ENCODE data around the gene AHCYL2.
"Not testable (repeated sequence)": the region's sequence is repeated elsewhere in the genome, so short reads cannot be mapped to it uniquely, and the experiment has no call there.

The AHCYL2 gene

DNA sequence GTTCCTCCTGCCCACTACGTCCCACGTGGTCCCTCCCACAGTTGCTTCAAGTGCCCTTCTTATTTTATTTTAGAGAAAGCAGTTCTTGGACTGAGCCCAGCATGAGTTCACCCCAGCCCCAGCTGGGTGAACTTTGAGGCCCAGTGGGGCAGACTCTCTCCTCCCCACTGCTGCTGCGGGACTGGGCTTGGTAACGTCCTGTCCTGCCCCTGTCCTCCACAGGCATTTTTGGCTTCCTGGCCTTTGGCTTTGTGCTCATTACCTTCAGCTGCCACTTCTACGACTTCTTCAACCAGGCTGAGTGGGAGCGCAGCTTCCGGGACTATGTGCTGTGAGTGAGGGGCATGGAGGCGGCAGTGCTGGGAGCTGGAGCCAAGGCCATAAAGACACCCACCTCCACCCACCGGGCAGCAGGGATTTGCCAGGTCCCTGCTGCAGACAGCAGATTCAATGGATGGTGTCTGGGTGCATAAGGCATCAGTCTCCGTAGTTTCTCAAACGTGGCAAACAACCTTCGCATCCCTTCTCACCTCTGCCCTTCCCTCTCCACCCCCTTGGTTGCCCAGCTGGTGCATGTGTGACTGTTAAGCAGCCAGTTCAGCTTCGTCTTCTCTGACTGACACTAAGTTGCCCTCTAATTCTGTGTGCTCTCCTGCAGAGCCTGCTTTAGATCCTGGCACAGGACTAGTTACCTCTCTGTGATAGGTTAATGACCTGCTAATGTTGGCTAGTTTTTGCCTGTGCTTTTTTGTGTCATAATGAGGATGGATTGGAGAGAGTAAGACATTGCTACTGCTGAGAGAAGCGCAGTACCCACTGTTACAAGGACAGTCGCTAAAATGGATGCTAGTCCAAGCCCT lies 15.5 kb upstream of the AHCYL2 start:
- no peak for DNase-seq

DNA sequence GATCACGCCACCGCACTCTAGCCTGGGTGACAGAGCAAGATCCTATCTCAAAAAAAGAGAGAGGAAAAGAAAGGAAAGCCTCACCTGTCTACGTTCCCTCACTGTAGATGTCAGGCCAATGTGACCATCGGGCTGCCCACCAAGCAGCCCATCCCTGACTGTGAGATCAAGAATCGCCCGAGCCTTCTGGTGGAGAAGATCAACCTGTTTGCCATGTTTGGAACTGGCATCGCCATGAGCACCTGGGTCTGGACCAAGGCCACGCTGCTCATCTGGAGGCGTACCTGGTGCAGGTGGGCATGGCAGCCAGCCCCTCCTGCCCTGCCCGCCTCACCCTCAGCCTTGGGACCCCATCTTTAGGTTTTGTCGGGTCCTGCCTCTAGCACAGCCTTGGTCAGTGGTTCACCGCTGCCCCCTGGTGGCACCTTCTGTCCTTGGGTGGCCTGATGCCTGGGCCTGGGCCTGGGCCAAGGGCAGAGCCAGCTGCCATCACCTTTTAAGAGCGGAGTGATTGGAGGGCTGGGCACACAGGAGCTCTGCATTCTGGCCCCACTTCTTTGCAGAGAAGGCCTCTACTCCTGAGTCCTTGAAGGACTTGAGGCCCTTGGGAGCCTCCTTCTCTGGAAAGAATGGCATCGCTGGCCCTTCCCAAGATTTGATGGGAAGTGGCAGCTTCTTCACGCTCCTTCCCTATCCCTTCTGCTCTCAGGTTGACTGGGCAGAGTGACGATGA lies 14.4 kb upstream of the AHCYL2 start:
- DNase-seq = peak; percentile 61

DNA sequence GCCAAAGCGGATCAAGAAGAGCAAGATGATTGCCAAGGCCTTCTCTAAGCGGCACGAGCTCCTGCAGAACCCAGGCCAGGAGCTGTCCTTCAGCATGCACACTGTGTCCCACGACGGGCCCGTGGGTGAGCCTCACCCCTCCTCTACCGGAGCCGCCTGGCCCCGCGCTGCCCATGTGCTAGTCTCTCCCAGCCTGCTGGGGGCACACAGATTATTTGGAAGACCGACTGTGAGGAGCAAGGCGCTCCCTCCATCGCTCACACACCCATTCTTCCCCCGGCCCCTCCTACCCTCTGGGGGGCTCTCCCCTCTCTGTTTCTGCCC lies 13.9 kb upstream of the AHCYL2 start:
- no peak for DNase-seq

- DNase-seq = no peak
These were observed 12.7 kb upstream of the AHCYL2 start for GRCh38 chr7:129212126-129212525.

DNA sequence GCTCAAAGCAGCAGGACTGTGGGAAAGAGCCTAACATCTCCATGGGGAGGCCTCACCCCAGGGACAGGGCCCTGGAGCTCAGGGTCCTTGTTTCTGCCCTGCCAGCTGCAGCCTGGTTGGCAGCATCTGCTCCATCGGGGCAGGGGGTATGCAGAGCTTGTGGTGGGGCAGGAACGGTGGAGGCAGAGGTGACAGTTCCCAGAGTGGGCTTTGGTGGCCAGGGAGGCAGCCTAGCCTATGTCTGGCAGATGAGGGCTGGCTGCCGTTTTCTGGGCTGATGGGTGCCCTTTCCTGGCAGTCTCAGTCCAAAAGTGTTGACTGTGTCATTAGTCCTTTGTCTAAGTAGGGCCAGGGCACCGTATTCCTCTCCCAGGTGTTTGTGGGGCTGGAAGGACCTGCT lies 12.2 kb upstream of the AHCYL2 start:
- no peak for DNase-seq

- DNase-seq = no peak
These were observed 11.0 kb upstream of the AHCYL2 start for GRCh38 chr7:129213828-129214227.

- DNase-seq = not testable (repeated sequence)
These were observed 9.1 kb upstream of the AHCYL2 start for GRCh38 chr7:129215691-129216090.

DNA sequence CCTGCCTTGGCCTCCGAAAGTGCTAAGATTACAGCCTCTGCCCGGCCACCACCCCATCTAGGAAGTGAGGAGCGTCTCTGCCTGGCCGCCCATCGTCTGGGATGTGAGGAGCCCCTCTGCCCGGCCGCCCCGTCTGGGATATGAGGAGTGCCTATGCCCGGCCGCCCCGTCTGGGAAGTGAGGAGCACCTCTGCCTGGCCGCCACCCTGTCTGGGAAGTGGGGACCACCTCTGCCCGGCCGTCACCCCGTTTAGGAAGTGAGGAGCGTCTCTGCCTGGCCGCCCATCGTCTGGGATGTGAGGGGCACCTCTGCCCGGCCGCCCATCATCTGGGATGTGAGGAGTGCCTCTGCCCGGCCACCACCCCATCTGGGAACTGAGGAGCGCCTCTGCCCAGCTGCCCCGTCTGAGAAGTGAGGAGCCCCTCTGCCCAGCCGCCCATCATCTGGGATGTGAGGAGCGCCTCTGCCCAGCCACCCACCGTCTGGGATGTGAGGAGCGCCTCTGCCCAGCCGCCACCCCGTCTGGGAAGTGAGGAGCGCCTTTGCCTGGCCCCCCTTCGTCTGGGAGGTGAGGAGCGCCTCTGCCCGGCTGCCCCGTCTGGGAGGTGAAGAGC lies 8.6 kb upstream of the AHCYL2 start:
- DNase-seq = not testable (repeated sequence)

DNA sequence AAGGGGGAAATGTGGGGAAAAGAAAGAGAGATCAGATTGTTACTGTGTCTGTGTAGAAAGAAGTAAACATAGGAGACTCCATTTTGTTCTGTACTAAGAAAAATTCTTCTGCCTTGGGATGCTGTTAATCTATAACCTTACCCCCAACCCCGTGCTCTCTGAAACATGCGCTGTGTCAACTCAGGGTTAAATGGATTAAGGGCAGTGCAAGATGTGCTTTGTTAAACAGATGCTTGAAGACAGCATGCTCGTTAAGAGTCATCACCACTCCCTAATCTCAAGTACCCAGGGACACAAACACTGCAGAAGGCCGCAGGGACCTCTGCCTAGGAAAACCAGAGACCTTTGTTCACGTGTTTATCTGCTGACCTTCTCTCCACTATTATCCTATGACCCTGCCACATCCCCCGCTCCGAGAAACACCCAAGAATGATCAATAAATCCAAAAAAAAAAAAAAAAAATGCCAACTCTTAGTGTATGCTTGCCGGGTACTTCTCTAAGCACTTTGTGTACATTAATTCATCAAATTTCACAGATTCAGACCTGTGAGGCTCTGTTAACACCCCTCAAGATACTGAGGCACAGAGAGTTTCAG lies 7.9 kb upstream of the AHCYL2 start:
- not testable (repeated sequence) for DNase-seq

DNA sequence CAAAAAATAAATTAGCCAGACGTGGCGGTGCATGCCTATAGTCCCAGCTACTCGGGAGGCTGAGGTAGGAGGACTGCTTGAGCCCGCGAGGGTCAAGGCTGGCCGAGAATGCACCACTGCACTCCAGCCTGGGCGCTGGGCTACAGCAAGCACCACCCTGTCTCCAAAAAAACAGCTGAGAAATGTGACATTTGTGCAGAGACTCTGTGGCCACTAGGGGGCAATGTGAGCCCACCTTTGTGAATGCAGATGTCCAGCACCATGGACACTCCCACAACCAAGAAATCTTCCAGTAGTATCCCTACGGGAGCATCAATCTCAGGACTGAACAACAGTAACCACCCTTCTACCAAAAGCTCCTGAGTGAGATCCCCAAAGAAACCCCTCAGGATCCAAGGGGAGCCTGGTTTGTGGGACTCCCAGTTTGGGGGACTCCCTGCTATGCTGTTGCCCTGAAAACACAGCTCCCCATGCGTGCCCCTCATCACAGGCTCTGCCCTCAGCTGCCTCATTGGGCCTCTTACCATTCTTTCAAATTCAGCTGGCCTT lies 6.2 kb upstream of the AHCYL2 start:
- peak; percentile 78 for DNase-seq

- not testable (repeated sequence) for DNase-seq
These were observed 5.7 kb upstream of the AHCYL2 start for GRCh38 chr7:129219166-129219565.

DNA sequence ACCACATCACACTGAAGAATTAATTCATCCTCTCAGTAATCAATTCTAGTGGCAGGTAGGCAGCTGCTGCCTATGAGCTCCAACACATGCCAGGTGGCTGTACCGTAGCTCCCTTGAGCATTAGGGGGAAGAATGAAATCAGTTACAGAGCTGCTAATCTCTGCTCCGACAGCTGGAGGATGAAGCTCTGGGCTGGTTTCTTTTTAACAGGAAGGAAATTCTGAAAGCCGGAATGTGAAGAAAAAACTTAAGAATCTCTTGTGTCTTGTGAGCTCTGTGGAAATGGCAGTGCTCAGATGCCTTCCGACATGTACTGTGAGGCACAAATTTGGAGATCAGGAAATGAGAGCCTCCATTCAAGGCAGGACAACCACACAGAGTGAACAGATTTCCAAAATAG lies 2.8 kb upstream of the AHCYL2 start:
- no peak for DNase-seq

DNA sequence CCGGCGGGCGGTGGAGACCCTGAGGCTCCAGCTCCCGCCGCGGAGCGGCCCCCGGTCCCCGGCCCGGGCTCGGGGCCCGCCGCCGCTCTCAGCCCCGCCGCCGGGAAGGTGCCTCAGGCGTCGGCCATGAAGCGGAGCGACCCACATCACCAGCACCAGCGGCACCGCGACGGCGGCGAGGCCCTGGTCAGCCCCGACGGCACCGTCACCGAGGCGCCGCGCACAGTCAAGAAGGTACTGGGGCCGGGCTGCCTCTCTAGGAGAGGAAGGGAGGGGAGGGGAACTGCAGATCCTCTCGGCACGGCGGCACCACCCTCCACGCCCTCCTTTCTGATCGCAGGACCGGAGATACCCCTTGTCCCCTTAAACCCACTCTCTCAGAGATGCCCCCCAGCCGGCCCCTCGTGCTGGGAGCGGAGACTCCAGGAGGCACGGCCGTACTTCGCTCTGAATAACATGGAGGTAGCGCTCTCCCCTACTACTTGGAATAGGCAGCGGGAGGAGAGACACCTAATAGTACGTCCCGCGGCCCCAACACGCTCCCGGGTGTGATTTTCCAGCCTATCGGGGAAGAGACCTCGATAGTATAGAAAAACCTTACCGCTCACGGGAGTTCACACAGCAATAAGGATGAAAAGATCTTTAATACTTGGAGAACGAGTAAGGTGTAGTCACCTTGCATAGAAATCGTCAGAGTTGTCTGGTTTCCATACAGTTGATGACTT lies 538 bp downstream of the AHCYL2 start:
- DNase-seq = peak; percentile 49

- no peak for DNase-seq
These were observed 1.2 kb downstream of the AHCYL2 start for GRCh38 chr7:129225931-129226572.

GRCh38 chr7:129227646-129228578 lies 3.1 kb downstream of the AHCYL2 start:
- DNase-seq = no peak

GRCh38 chr7:129228633-129229032 lies 3.8 kb downstream of the AHCYL2 start:
- no peak for DNase-seq

- DNase-seq = no peak
These were observed 6.8 kb downstream of the AHCYL2 start for GRCh38 chr7:129231666-129232065.

DNA sequence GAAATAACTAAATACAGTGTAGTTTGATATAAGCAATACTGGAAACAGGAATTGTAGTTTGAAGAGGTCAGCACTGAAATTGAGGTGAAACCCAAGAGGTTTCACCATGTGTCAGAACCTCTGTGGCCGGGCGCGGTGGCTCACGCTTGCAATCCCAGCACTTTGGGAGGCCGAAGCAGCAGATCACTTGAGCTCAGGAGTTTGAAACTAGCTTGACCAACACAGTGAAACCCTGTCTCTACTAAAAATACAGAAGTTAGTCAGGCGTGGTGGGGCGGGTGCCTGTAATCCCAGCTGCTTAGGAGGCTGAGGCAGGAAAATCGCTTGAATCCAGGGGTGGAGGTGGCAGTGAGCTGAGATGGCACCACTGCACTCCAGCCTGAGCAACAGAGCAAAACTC lies 13.7 kb downstream of the AHCYL2 start:
- DNase-seq = no peak

GRCh38 chr7:129240119-129240820 lies 15.4 kb downstream of the AHCYL2 start:
- DNase-seq = no peak

DNA sequence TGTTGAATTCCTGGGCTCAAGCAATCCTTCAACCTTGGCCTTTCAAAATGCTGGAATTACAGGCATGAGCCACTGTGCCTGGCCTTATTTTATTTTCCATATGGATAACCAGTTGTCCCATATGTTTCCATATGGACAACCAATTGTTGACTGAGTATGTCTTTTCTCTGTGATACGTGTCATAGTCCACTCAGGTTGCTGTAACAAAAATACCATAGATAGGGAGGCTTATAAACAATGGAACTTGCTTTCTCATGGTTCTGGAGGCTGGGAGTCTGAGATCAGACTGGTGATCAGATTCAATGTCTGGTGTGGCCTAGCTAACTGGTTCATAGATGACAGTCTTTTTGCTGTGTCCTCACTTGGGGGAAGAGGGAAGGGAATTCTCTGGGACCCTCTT lies 19.4 kb downstream of the AHCYL2 start:
- DNase-seq = no peak

All from activated CD4-positive, alpha-beta T cell treated with anti-CD3 and anti-CD28 coated beads, Interleukin-2, amount 50 U/mL, for 1 hour (primary cell).